NCI-H1092 treated with DMSO at 0.1 percent for 48 hours (cell line): ENCODE data around the gene ARHGAP15.

Experiments
- DNase-seq: peaks from one replicate; lab custom pipeline; 2025; lab: John Stamatoyannopoulos, UW

ARHGAP15 gene

GRCh38 chr2:143169105-143169504 is 39.9 kb downstream of the ARHGAP15 start:
- no peak for DNase-seq

GRCh38 chr2:143171817-143172216 is 42.6 kb downstream of the ARHGAP15 start:
- DNase-seq, result peak; percentile 34

- no peak for DNase-seq
Observed at GRCh38 chr2:143175438-143175837, 46.2 kb downstream of the ARHGAP15 start.

- no peak for DNase-seq
Observed at GRCh38 chr2:143176606-143177005, 47.4 kb downstream of the ARHGAP15 start.

GRCh38 chr2:143177096-143177786 is 48.0 kb downstream of the ARHGAP15 start:
- DNase-seq, result peak; percentile 34

GRCh38 chr2:143181494-143181893 is 52.3 kb downstream of the ARHGAP15 start:
- DNase-seq, result no peak

- DNase-seq, result no peak
Observed at GRCh38 chr2:143182649-143183048, 53.4 kb downstream of the ARHGAP15 start.

GRCh38 chr2:143183804-143184463 is 54.7 kb downstream of the ARHGAP15 start:
- no peak for DNase-seq

- no peak for DNase-seq
Observed at GRCh38 chr2:143186876-143187275, 57.7 kb downstream of the ARHGAP15 start.

- DNase-seq, result no peak
Observed at GRCh38 chr2:143190431-143190830, 61.2 kb downstream of the ARHGAP15 start.

- DNase-seq, result no peak
Observed at GRCh38 chr2:143192106-143192505, 62.9 kb downstream of the ARHGAP15 start.

GRCh38 chr2:143192716-143193115 is 63.5 kb downstream of the ARHGAP15 start:
- peak; percentile 76 for DNase-seq

- peak; percentile 80 for DNase-seq
Observed at GRCh38 chr2:143193121-143193520, 63.9 kb downstream of the ARHGAP15 start.

GRCh38 chr2:143195511-143195910 is 66.3 kb downstream of the ARHGAP15 start:
- no peak for DNase-seq

- DNase-seq, result no peak
Observed at GRCh38 chr2:143204062-143204461, 74.8 kb downstream of the ARHGAP15 start.

- DNase-seq, result no peak
Observed at GRCh38 chr2:143205106-143205764, 76.0 kb downstream of the ARHGAP15 start.

- DNase-seq, result no peak
Observed at GRCh38 chr2:143209570-143210445, 80.6 kb downstream of the ARHGAP15 start.

GRCh38 chr2:143210446-143210819 is 81.2 kb downstream of the ARHGAP15 start:
- no peak for DNase-seq

- no peak for DNase-seq
Observed at GRCh38 chr2:143217512-143218115, 88.4 kb downstream of the ARHGAP15 start.

- DNase-seq, result no peak
Observed at GRCh38 chr2:143218621-143219020, 89.4 kb downstream of the ARHGAP15 start.

- no peak for DNase-seq
Observed at GRCh38 chr2:143219266-143219665, 90.0 kb downstream of the ARHGAP15 start.

GRCh38 chr2:143223556-143223955 is 94.3 kb downstream of the ARHGAP15 start:
- no peak for DNase-seq
